GM12891 (cell line): Measurements from ENCODE around the gene CMIP.
A peak's percentile ranks its signal among the peaks of the same experiment; 100 is the strongest.

ENCODE experiments used
- POLR2A ChIP-seq: IDR thresholded peaks from 2 replicates; pipeline ENCODE4 v1.6.1; 2011; ENCODE audit warnings: low read depth, low read length, control low read depth
- POLR2AphosphoS5 ChIP-seq: IDR thresholded peaks from 2 replicates; pipeline ENCODE4 v1.6.1; 2011; ENCODE audit warnings: low read depth, low read length, control low read depth
- POU2F2 ChIP-seq: IDR thresholded peaks from 2 replicates; pipeline ENCODE4 v1.6.1; 2011; ENCODE audit warnings: low read depth, mild to moderate bottlenecking, control low read depth, low read length, moderate library complexity
- SPI1 ChIP-seq: IDR thresholded peaks from 2 replicates; pipeline ENCODE4 v1.6.1; 2011; ENCODE audit warnings: low read depth, low read length, control low read depth
- TAF1 ChIP-seq: IDR thresholded peaks from 2 replicates; pipeline ENCODE4 v1.6.1; 2011; ENCODE audit warnings: low read depth, low read length, control low read depth

DNA sequence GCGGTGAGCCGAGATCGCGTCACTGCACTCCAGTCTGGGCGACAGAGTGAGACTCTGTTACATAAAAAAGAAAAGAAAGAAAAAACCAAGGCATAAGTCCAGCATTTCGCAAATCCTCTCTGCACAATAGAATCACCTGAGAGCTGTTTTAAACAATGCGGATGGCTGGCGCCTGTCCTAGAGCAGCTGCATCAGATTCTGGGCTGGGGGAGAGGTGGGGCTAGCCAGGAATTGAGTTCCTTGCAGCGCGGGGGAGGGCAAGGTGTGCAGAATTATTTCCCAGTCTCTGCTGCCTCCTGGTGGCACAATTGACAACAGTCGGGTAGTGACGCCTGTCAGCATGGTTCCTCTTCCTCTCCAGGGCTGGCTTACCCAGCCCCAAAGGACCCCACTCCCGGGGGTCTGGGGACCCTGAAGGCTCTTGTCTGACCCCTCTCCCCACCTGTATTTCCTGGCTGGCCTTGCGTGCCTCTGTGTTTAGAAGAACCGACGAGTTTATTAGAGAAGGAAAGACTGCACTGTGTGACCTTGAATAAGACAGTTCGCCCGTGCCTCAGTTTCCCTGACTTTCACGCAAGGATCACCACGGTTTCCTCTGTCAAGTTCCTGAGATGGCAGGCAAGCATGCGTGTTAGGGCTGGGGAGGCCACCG lies 293.4 kb downstream of the CMIP start:
- TF ChIP-seq POLR2A (no peak), TAF1 (no peak), POLR2AphosphoS5 (no peak), SPI1 (peak; percentile 66), POU2F2 (peak; percentile 28; the same call in 1 of the 2 replicates)
